IPS DF 6.9 (cell line): Measurements from ENCODE around the gene ZNF462.

ENCODE experiments used
- DNase-seq: peaks from one replicate; pipeline ENCODE4 v3.0.0-alpha.2; 2013; ENCODE audit warnings: low read depth, low spot score
- H3K27ac ChIP-seq: one replicate; pipeline ENCODE4 v1.5.1; 2013; ENCODE audit warnings: low read length, control low read depth
- H3K27me3 ChIP-seq: 2 replicates; pipeline ENCODE4 v1.6.1; 2013; ENCODE audit warnings: mild to moderate bottlenecking, low read length; ENCODE audit not compliant: control insufficient read depth, insufficient read depth
- H3K36me3 ChIP-seq: 2 replicates; pipeline ENCODE4 v1.6.1; 2013; ENCODE audit warnings: low read length; ENCODE audit not compliant: control insufficient read depth, insufficient read depth
- H3K4me1 ChIP-seq: 2 replicates; pipeline ENCODE4 v1.6.1; 2013; ENCODE audit warnings: low read length; ENCODE audit not compliant: control insufficient read depth, insufficient read depth
- H3K4me3 ChIP-seq: 2 replicates; pipeline ENCODE4 v1.5.1; 2013; ENCODE audit warnings: mild to moderate bottlenecking, low read length
- H3K9me3 ChIP-seq: 2 replicates; pipeline ENCODE4 v1.6.1; 2013; ENCODE audit warnings: low read length, inconsistent platforms; ENCODE audit not compliant: control insufficient read depth, insufficient read depth
- WGBS: extraction: QIAGEN DNeasy Blood & Tissue Kit; methylation state at CpG from one replicate; pipeline ENCODE4 v1.1.7; 2013; ENCODE audit warnings: mixed read lengths, missing lambda C conversion rate; ENCODE audit not compliant: insufficient read length, insufficient coverage; 5-methylcytosine and 5-hydroxymethylcytosine counted together

Gene ZNF462

DNA sequence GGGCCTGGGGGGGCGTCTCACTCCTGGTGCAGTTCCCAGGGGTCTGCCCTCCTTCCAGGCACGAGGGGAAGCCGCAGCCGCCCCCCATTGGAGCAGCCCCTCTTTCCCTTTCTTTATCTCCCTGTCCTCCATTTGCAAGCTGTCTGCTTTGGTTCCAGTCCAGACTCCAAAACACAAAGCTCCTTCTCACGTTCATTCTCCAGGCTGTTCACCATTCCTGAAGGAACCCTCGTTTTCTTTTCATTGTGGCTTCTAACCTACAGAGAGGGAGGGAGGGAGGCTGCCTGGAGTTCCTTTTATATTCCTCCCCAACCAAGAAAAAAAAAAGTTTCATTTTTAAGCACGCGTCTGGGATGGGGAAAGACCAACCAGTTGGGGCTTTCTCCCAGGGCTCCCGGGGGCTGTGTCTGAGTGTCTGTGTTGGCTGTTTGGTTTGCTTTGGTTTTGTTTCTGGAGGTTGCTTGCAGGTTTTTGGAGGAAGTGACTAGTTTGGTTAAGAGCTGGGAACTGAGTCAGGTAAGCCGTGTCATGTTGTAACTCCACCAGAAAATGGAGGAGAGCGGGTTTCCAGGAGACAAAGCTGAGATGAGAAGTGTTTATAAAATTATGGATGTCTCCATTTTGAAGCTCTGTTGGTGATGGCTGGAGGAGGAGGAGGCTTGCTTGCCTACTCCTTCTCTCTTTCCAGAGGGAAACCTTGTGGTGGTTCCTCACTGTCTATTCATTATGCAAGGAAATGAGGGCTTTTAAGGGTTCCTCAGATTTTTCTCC lies 1.6 kb downstream of the ZNF462 start:
- Histone ChIP-seq H3K27me3 (no peaks in the 10 kb centered on the region), H3K9me3 (no peaks in the 10 kb centered on the region), H3K4me1 (peaks cover 3% of the 10 kb centered on the region; the same call in 1 of the 2 replicates), H3K27ac (no peak overlapping the region), H3K4me3 (peak overlapping the region; percentile 79; the same call in 1 of the 2 replicates), H3K36me3 (no peaks in the 10 kb centered on the region)
- WGBS = no CpG with 5 or more reads among the region's 11 CpGs
- no peak for DNase-seq

- WGBS = no CpG with 5 or more reads among the region's 1 CpG
- DNase-seq = no peak
- H3K27me3 ChIP-seq = no peaks in the 10 kb centered on the region
- no peaks in the 10 kb centered on the region for H3K36me3 ChIP-seq
- peaks cover 10% of the 10 kb centered on the region; the same call in 1 of the 2 replicates for H3K4me1 ChIP-seq
- no peak overlapping the region for H3K27ac ChIP-seq
- no peaks in the 10 kb centered on the region for H3K9me3 ChIP-seq
- H3K4me3 ChIP-seq = no peak overlapping the region
These were observed 3.3 kb downstream of the ZNF462 start for GRCh38 chr9:106866243-106866642.

GRCh38 chr9:106867286-106867685 lies 4.3 kb downstream of the ZNF462 start:
- Histone ChIP-seq H3K27me3 (no peaks in the 10 kb centered on the region), H3K4me3 (no peak overlapping the region), H3K36me3 (no peaks in the 10 kb centered on the region), H3K27ac (no peak overlapping the region), H3K4me1 (peaks cover 10% of the 10 kb centered on the region; the same call in 1 of the 2 replicates), H3K9me3 (no peaks in the 10 kb centered on the region)
- no CpG with 5 or more reads among the region's 4 CpGs for WGBS
- no peak for DNase-seq

DNA sequence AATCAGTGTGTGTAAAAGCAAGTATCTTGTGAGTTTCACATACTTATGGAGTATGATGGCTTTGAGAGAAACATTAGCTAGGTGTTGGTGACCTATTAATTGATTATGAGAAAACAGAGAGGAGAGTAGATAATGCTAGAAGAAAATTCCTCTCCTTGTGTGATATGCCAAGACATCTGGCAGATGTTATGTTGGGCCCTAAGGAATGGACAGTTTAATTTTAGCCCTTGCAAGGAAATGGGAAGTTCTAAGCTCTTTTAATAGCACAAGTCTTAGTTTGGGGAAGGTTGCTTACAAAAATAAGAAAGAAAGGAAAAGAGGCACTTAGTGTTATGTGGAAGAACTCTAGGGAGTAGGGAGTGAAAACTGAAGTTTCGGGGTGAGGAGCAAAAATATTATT lies 5.1 kb downstream of the ZNF462 start:
- Histone ChIP-seq H3K36me3 (no peaks in the 10 kb centered on the region), H3K4me1 (peaks cover 10% of the 10 kb centered on the region; the same call in 1 of the 2 replicates), H3K9me3 (no peaks in the 10 kb centered on the region), H3K4me3 (no peak overlapping the region), H3K27ac (no peak overlapping the region), H3K27me3 (no peaks in the 10 kb centered on the region)
- DNase-seq = no peak
- WGBS = no CpG with 5 or more reads among the region's 1 CpG

DNA sequence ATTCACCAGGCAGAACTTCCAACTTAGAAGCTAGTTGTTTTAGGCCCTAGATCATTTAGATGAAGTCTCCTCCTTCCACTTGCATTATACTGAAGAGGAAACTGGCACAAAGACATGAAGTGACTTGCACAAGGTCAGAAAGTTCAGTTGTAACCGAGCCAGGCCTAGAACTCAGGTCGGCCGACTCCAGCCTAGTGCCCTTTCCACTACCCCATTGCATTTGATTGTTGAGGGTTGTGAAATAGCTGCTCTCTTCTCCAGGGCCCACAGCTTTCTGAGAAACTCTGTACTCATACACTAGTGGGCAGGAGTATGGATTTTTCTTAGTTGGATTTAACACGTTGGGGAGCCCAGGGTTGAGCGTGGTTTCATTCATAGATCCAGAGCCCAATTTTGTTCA lies 5.6 kb downstream of the ZNF462 start:
- Histone ChIP-seq H3K4me1 (peaks cover 10% of the 10 kb centered on the region; the same call in 1 of the 2 replicates), H3K27ac (no peak overlapping the region)

DNA sequence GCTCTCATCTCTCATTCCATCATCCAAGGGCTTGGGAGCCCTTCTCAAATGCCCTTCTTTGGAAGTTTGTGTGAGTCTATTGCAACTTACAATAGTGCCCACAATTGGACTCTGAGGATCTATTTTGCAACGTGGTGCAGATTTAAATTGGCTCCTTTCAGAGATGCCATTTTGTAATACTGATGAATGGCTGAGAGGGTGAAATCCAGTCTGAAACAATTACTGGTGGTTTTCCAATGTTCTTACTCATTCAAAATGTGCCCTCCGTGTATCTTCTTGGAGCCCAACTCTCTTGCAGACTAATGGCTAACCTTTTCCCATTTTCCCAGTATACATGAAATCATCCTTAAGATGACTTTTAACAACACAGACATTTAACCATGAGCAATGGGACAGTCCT lies 6.1 kb downstream of the ZNF462 start:
- Histone ChIP-seq H3K4me3 (no peak overlapping the region), H3K27ac (no peak overlapping the region), H3K9me3 (no peaks in the 10 kb centered on the region), H3K4me1 (peaks cover 11% of the 10 kb centered on the region; the same call in 1 of the 2 replicates), H3K27me3 (no peaks in the 10 kb centered on the region), H3K36me3 (no peaks in the 10 kb centered on the region)
- WGBS = no CpG with 5 or more reads among the region's 2 CpGs
- DNase-seq = no peak

More for the DNA sequence above, 5.6 kb downstream of the ZNF462 start:
- H3K36me3 ChIP-seq = no peaks in the 10 kb centered on the region
- H3K9me3 ChIP-seq = no peaks in the 10 kb centered on the region
- no peak for DNase-seq
- H3K4me3 ChIP-seq = no peak overlapping the region
- H3K27me3 ChIP-seq = no peaks in the 10 kb centered on the region
- WGBS = no CpG with 5 or more reads among the region's 5 CpGs

GRCh38 chr9:106869458-106869857 lies 6.5 kb downstream of the ZNF462 start:
- DNase-seq = no peak
- H3K4me3 ChIP-seq = no peak overlapping the region
- no peaks in the 10 kb centered on the region for H3K9me3 ChIP-seq
- H3K27me3 ChIP-seq = no peaks in the 10 kb centered on the region
- no peak overlapping the region for H3K27ac ChIP-seq
- H3K4me1 ChIP-seq = peaks cover 11% of the 10 kb centered on the region; the same call in 1 of the 2 replicates
- H3K36me3 ChIP-seq = no peaks in the 10 kb centered on the region
- no CpG with 5 or more reads among the region's 3 CpGs for WGBS

DNA sequence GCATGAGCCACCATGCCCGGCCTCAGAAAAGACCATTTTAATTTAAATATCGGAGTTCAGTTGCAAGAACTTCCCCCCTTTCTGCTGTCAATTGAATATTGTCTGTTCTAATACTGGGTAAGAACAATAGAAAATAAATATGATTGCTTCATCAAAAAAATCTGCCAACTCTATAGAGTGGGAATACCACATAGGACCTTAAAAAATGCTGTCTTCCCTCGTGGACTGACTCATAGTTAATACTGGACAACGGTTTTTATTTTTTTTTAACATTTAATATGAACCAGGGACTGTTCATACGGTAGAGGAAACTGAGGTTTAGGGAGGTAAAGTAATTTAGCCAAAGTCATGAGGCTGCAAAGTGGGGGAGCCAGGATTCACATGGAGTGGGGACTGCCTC lies 9.7 kb downstream of the ZNF462 start:
- H3K4me3 ChIP-seq = no peak overlapping the region

DNA sequence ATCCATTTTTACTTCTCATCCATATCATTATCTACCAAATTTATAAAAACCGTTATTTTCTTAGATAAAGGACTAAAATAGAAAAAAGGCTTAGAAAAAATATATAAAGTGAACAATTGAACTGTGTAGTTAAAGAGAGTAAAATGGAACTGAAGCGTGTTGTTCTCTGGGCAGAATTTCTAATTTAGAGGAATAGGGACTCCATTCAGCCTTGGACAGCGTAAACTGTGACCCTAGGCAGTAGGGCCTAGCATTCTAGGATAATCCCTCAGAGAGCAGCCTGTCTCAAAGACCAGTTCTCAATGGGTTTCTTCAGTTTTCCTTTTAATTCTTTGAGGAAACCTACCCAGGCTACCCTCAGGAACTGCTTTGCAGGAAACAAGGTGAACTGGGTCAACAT lies 11.1 kb downstream of the ZNF462 start:
- DNase-seq = no peak
- no peaks in the 10 kb centered on the region for H3K27me3 ChIP-seq
- H3K4me1 ChIP-seq = peaks cover 15% of the 10 kb centered on the region; the same call in 1 of the 2 replicates
- H3K4me3 ChIP-seq = no peak overlapping the region
- H3K36me3 ChIP-seq = no peaks in the 10 kb centered on the region
- no peak overlapping the region for H3K27ac ChIP-seq
- whole genome bisulfite sequencing = no CpG with 5 or more reads among the region's 3 CpGs
- H3K9me3 ChIP-seq = no peaks in the 10 kb centered on the region

More for the DNA sequence above, 9.7 kb downstream of the ZNF462 start:
- Histone ChIP-seq H3K27ac (no peak overlapping the region), H3K4me1 (peaks cover 11% of the 10 kb centered on the region; the same call in 1 of the 2 replicates), H3K27me3 (no peaks in the 10 kb centered on the region), H3K9me3 (no peaks in the 10 kb centered on the region), H3K36me3 (no peaks in the 10 kb centered on the region)
- no CpG with 5 or more reads among the region's 5 CpGs for WGBS
- no peak for DNase-seq

- H3K4me3 ChIP-seq = no peak overlapping the region
- no peaks in the 10 kb centered on the region for H3K9me3 ChIP-seq
- H3K4me1 ChIP-seq = peaks cover 19% of the 10 kb centered on the region; the same call in 1 of the 2 replicates
- no peak overlapping the region for H3K27ac ChIP-seq
- no CpG with 5 or more reads among the region's 2 CpGs for WGBS
- H3K27me3 ChIP-seq = no peaks in the 10 kb centered on the region
- DNase-seq = no peak
- no peaks in the 10 kb centered on the region for H3K36me3 ChIP-seq
These were observed 11.7 kb downstream of the ZNF462 start for GRCh38 chr9:106874652-106875051.

DNA sequence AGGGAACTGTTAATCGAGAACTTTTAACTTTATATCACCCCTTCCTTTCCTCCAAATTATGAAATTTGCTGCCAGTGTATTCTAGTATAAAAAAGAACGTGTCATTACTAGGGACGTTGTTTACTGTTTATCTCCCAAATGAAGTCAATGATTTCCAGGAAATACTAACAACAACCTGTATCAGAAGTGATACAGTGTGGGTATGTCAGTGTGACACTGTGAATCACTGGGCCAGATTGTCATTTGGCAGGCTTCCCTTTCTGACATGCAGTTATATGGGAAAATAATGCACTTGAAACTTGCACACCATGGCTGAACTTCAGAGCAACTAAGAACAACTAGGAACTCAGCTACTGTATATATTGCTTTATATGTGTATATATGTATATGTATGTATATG lies 12.6 kb downstream of the ZNF462 start:
- no CpG with 5 or more reads among the region's 3 CpGs for WGBS
- no peaks in the 10 kb centered on the region for H3K27me3 ChIP-seq
- no peak for DNase-seq

More for the DNA sequence above, 12.6 kb downstream of the ZNF462 start:
- H3K27ac ChIP-seq = no peak overlapping the region
- no peaks in the 10 kb centered on the region for H3K9me3 ChIP-seq
- peaks cover 20% of the 10 kb centered on the region; the same call in 1 of the 2 replicates for H3K4me1 ChIP-seq
- H3K36me3 ChIP-seq = no peaks in the 10 kb centered on the region
- H3K4me3 ChIP-seq = no peak overlapping the region
